BJ (cell line): ENCODE results near the gene PTAFR. TPM values are rescaled to one million over a fixed set of nuclear protein-coding genes. Genes with fewer than 3 reads are reported as not detected.

Experiments used
- CTCF ChIA-PET: fragments of 350-600 bp; formaldehyde crosslinking; extraction: SDS; loops from one replicate; lab custom pipeline; 2021; ENCODE audit warnings: antibody characterized with exemption, inconsistent platforms; lab: Yijun Ruan, JAX
- POLR2A ChIA-PET: fragments of 300-600 bp; sonication (Branson Sonifier 250); formaldehyde crosslinking; extraction: SDS; loops from one replicate; lab custom pipeline; 2021; ENCODE audit warnings: antibody characterized with exemption; lab: Charles Lee
- DNase-seq: peaks from one replicate; pipeline ENCODE4 v3.0.0-alpha.2; 2011; ENCODE audit warnings: low read depth
- H3K27me3 ChIP-seq: 2 replicates; pipeline ENCODE4 v1.6.0; 2011; ENCODE audit warnings: low read length; ENCODE audit not compliant: control insufficient read depth, insufficient read depth
- H3K36me3 ChIP-seq: 2 replicates; pipeline ENCODE4 v1.5.1; 2011; ENCODE audit warnings: low read length; ENCODE audit not compliant: control insufficient read depth, insufficient read depth
- H3K4me3 ChIP-seq: 2 replicates; pipeline ENCODE4 v1.5.1; 2011; ENCODE audit warnings: low read depth, mild to moderate bottlenecking, control low read depth, low read length
- CTCF ChIP-seq: IDR thresholded peaks from 2 replicates; pipeline ENCODE4 v1.5.1; 2011; ENCODE audit warnings: low read depth, mild to moderate bottlenecking, control low read depth, inconsistent platforms, low read length, moderate library complexity; ENCODE audit not compliant: insufficient read depth
- polyA plus RNA-seq: library from polyadenylated mRNA; depleted of rRNA; stranded (reverse); fragments of >200 nt; gene quantifications from 2 replicates; pipeline ENCODE4 v1.2.3, GENCODE V29; 2011

PTAFR gene
- polyA plus RNA-seq, 1 experiment = 0.10 TPM

DNA sequence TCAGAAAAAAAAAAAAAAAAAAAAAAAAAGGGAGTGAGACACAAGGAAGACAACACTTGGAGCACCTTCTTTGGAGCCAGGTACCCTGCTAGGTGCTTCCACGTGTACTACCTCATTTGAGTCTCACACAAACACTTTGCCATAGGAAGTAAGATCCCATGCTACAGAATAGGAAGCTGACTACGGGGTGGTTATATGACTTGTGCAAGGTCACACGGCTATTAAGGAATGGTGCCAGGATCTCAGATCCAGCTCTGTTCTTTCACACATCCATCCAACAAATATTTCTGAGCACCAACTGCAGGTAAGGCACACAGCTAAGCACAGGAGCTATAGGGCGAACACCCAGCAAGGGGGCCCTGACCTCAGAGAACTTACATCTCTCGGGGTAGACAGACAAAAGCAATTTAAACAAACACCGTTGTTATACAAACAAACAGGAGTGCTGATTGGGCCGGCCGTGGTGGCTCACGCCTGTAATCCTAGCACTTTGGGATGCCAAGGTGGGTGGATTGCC, 22.4 kb downstream of the PTAFR start:
- ChIA-PET CTCF (interaction anchor here (1.2 kb wide), 1 partner anchor 9 kb away, joined by 4 read pairs; no protein-coding TSS in a partner anchor), POLR2A (no interaction called here)
- DNase-seq = no peak
- Histone ChIP-seq H3K27me3 (no peaks in the 10 kb centered on the region), H3K36me3 (no peaks in the 10 kb centered on the region), H3K4me3 (no peak overlapping the region)
- no peak for TF ChIP-seq CTCF

GRCh38 chr1:28150125-28150780, 26.2 kb downstream of the PTAFR start:
- TF ChIP-seq CTCF = no peak
- no peaks in the 10 kb centered on the region for H3K36me3 ChIP-seq
- H3K4me3 ChIP-seq = no peak overlapping the region
- ChIA-PET CTCF (no interaction called here), POLR2A (no interaction called here)
- no peaks in the 10 kb centered on the region for H3K27me3 ChIP-seq
- DNase-seq = no peak

DNA sequence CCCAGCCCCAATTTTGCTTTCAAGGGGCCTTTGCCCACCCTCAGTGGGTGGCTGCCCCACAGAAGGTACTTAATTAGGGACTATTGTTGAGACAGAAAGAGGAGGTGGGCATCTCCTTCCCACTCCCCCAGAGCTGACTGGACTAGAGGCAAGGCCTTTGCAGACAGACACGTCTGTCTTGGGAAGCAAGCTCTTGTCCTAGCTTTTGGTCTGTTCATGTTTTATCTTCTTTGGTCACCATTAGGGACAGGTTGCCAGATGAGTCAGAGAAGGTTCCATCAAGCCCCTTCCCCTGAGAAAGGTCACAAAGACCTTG, 27.7 kb downstream of the PTAFR start:
- ChIA-PET POLR2A (no interaction called here), CTCF (no interaction called here)
- no peak for DNase-seq
- no peak overlapping the region for H3K4me3 ChIP-seq
- no peaks in the 10 kb centered on the region for H3K36me3 ChIP-seq
- TF ChIP-seq CTCF = no peak
- no peaks in the 10 kb centered on the region for H3K27me3 ChIP-seq

DNA sequence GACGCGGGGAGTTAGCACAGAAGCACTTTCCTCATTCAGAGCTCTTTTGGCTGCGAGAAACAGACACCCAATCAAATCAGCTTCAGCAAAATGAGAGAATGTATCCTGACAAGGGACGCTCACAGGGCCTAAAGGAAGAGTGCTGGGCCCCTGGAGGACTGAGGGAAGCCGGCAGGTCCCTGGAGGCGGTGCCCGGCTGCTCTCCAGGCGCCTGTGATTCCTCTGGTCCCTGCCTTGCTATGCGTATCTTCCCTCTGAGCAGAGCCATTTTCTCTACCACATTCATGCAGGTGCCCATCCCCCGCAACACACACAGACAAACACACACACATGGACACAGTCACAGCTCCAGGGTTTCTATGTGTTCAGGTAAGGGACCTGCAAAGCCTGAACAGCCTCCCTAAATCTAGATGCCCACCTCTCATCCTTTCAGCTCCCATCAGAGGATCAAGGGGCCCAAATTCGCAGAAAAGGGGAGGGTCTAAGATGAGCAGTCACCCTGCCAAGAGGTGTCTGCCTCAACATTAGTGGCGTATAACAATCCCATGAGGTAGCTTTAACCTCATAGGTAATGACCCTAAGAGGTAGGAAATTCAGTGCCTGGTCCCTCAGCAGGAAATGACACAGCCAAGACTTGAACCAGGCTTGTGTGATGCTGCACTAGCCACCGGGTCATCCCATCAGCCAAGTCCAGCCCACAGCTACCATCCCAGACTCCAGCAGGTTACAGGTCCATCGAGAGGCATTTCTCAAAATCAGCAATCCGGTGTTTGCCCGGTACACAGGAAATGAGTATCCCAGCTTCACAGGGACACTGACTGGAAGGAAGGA, 29.0 kb downstream of the PTAFR start:
- TF ChIP-seq CTCF = no peak
- ChIA-PET POLR2A (no interaction called here), CTCF (interaction anchor here (0.8 kb wide), 1 partner anchor 375 kb away, joined by 4 read pairs; no protein-coding TSS in a partner anchor)
- DNase-seq = no peak
- no peak overlapping the region for H3K4me3 ChIP-seq
- no peaks in the 10 kb centered on the region for H3K36me3 ChIP-seq
- H3K27me3 ChIP-seq = no peaks in the 10 kb centered on the region

- H3K27me3 ChIP-seq = no peaks in the 10 kb centered on the region
- DNase-seq = no peak
- H3K36me3 ChIP-seq = no peaks in the 10 kb centered on the region
- POLR2A ChIA-PET = no interaction called here
- no peak overlapping the region for H3K4me3 ChIP-seq
- CTCF ChIA-PET = interaction anchor here (0.7 to 1.3 kb wide), 2 partner anchors 8 to 27 kb away, joined by 3 to 4 read pairs; no protein-coding TSS in a partner anchor
- TF ChIP-seq CTCF = no peak
Measured at GRCh38 chr1:28145728-28146127, 30.8 kb downstream of the PTAFR start.
